GM19372 (cell line): Measurements from ENCODE around the gene SECISBP2L.

Experiments used
- ATAC-seq: cut with Tn5 transposase; IDR thresholded peaks from one replicate; pipeline ENCODE4 v1.9.1; 2021; ENCODE audit warnings: mild to moderate bottlenecking, low read depth, moderate library complexity; ENCODE audit not compliant: unreplicated experiment

Gene SECISBP2L

GRCh38 chr15:48968066-48968465 lies 78.2 kb downstream of the SECISBP2L start:
- ATAC-seq, result no peak

GRCh38 chr15:48967336-48967735 lies 78.9 kb downstream of the SECISBP2L start:
- ATAC-seq, result no peak

GRCh38 chr15:48966595-48967301 lies 79.5 kb downstream of the SECISBP2L start:
- peak; percentile 61 for ATAC-seq

GRCh38 chr15:48965972-48966371 lies 80.3 kb downstream of the SECISBP2L start:
- peak; percentile 48 for ATAC-seq

- ATAC-seq, result no peak
Measured at GRCh38 chr15:48964898-48965297, 81.3 kb downstream of the SECISBP2L start.

- ATAC-seq, result peak; percentile 43
Measured at GRCh38 chr15:48963524-48964113, 82.6 kb downstream of the SECISBP2L start, which contains the start of gene SHC4. TSS of gene SHC4 (minus strand) at chr15:48963919. CDS start at chr15:48963015, 904 bp downstream.

GRCh38 chr15:48962662-48963523 lies 83.4 kb downstream of the SECISBP2L start:
- peak; percentile 9 for ATAC-seq

- no peak for ATAC-seq
Measured at GRCh38 chr15:48955967-48956366, 90.3 kb downstream of the SECISBP2L start.

- ATAC-seq, result no peak
Measured at GRCh38 chr15:48955370-48955769, 90.9 kb downstream of the SECISBP2L start.

GRCh38 chr15:48954538-48954937 lies 91.7 kb downstream of the SECISBP2L start:
- no peak for ATAC-seq

- ATAC-seq, result no peak
Measured at GRCh38 chr15:48946840-48947187, 99.4 kb downstream of the SECISBP2L start.

- no peak for ATAC-seq
Measured at GRCh38 chr15:48946074-48946839, 100.0 kb downstream of the SECISBP2L start.

- ATAC-seq, result no peak
Measured at GRCh38 chr15:48945386-48945785, 100.9 kb downstream of the SECISBP2L start.

- no peak for ATAC-seq
Measured at GRCh38 chr15:48941904-48942303, 104.3 kb downstream of the SECISBP2L start.

GRCh38 chr15:48940508-48940907 lies 105.7 kb downstream of the SECISBP2L start:
- ATAC-seq, result peak; percentile 92

GRCh38 chr15:48939648-48940047 lies 106.6 kb downstream of the SECISBP2L start:
- no peak for ATAC-seq
